SK-N-SH treated with all-trans-retinoic acid at 6 μM for 48 hours (cell line): ENCODE data around the gene RRBP1.

ENCODE experiments used
- ATAC-seq: fragments of 200-7000 bp; cut with Tn5 transposase; 3 replicates; pipeline ENCODE4 v1.9.1; 2020; ENCODE audit warnings: mild to moderate bottlenecking, moderate library complexity
- ARNTL ChIP-seq: fragments of 450-650 bp; formaldehyde crosslinking; IDR thresholded peaks from 2 replicates; pipeline ENCODE4 v1.5.0; 2020; ENCODE audit warnings: low read depth, mild to moderate bottlenecking, moderate library complexity, borderline replicate concordance
- BACH2 ChIP-seq: fragments of 250-450 bp; sonication (Bioruptor Pico); IDR thresholded peaks from 2 replicates; pipeline ENCODE4 v1.9.0; 2021; ENCODE audit warnings: mild to moderate bottlenecking, borderline replicate concordance
- CREB5 ChIP-seq: fragments of 250-450 bp; sonication (Bioruptor Pico); IDR thresholded peaks from 2 replicates; pipeline ENCODE4 v1.5.1; 2020; ENCODE audit warnings: low read depth, mild to moderate bottlenecking, moderate library complexity
- CSDC2 ChIP-seq: fragments of 250-450 bp; sonication (Bioruptor Pico); IDR thresholded peaks from 2 replicates; pipeline ENCODE4 v1.5.0; 2020; ENCODE audit warnings: mild to moderate bottlenecking, moderate library complexity
- ESRRG ChIP-seq: fragments of 250-450 bp; sonication (Bioruptor Pico); IDR thresholded peaks from 2 replicates; pipeline ENCODE4 v1.6.1; 2021; ENCODE audit warnings: mild to moderate bottlenecking
- GLIS3 ChIP-seq: fragments of 250-450 bp; sonication (Bioruptor Pico); IDR thresholded peaks from 2 replicates; pipeline ENCODE4 v1.5.0; 2020; ENCODE audit warnings: mild to moderate bottlenecking, moderate library complexity
- ISL1 ChIP-seq: fragments of 250-450 bp; sonication (Bioruptor Pico); IDR thresholded peaks from 2 replicates; pipeline ENCODE4 v2.1.2; 2022; ENCODE audit warnings: mild to moderate bottlenecking, moderate library complexity
- OSR1 ChIP-seq: fragments of 250-450 bp; sonication (Bioruptor Pico); IDR thresholded peaks from 2 replicates; pipeline ENCODE4 v1.8.0; 2022; ENCODE audit warnings: moderate library complexity, mild to moderate bottlenecking, inconsistent platforms
- PATZ1 ChIP-seq: fragments of 250-450 bp; sonication (Bioruptor Pico); IDR thresholded peaks from 2 replicates; pipeline ENCODE4 v1.8.0; 2020; ENCODE audit warnings: mild to moderate bottlenecking, moderate library complexity, borderline replicate concordance
- PPARA ChIP-seq: fragments of 250-450 bp; sonication (Bioruptor Pico); IDR thresholded peaks from 2 replicates; pipeline ENCODE4 v1.5.0; 2020; ENCODE audit warnings: mild to moderate bottlenecking, borderline replicate concordance
- RARB ChIP-seq: fragments of 250-450 bp; sonication (Bioruptor Pico); IDR thresholded peaks from 2 replicates; pipeline ENCODE4 v1.8.0; 2021; ENCODE audit warnings: mild to moderate bottlenecking, moderate library complexity
- SNAI2 ChIP-seq: fragments of 250-450 bp; sonication (Bioruptor Pico); IDR thresholded peaks from 2 replicates; pipeline ENCODE4 v1.5.0; 2020; ENCODE audit warnings: mild to moderate bottlenecking, moderate library complexity
- TCF4 ChIP-seq: fragments of 250-450 bp; sonication (Bioruptor Pico); IDR thresholded peaks from 2 replicates; pipeline ENCODE4 v1.8.0; 2021; ENCODE audit warnings: mild to moderate bottlenecking, moderate library complexity, borderline replicate concordance
- TOX ChIP-seq: fragments of 250-450 bp; sonication (Bioruptor Pico); IDR thresholded peaks from 2 replicates; pipeline ENCODE4 v1.8.0; 2021; ENCODE audit warnings: mild to moderate bottlenecking, moderate library complexity, borderline replicate concordance
- TSHZ2 ChIP-seq: fragments of 250-450 bp; sonication (Bioruptor Pico); IDR thresholded peaks from 2 replicates; pipeline ENCODE4 v1.5.0; 2020; ENCODE audit warnings: mild to moderate bottlenecking, moderate library complexity
- ZC3H10 ChIP-seq: fragments of 250-450 bp; sonication (Bioruptor Pico); IDR thresholded peaks from 2 replicates; pipeline ENCODE4 v1.5.1; 2021; ENCODE audit warnings: mild to moderate bottlenecking, moderate library complexity
- ZFP3 ChIP-seq: fragments of 250-450 bp; sonication (Bioruptor Pico); IDR thresholded peaks from 2 replicates; pipeline ENCODE4 v1.5.0; 2020; ENCODE audit warnings: mild to moderate bottlenecking, moderate library complexity
- ZFP30 ChIP-seq: fragments of 450-650 bp; formaldehyde crosslinking; IDR thresholded peaks from 2 replicates; pipeline ENCODE4 v1.5.0; 2022; ENCODE audit warnings: mild to moderate bottlenecking, moderate library complexity
- ZNF565 ChIP-seq: fragments of 450-650 bp; formaldehyde crosslinking; conservative IDR thresholded peaks from 2 replicates; pipeline ENCODE4 v1.5.0; 2020; ENCODE audit warnings: low read depth, mild to moderate bottlenecking, moderate library complexity
- ZNF8 ChIP-seq: fragments of 450-650 bp; formaldehyde crosslinking; IDR thresholded peaks from 2 replicates; pipeline ENCODE4 v1.5.0; 2020; ENCODE audit warnings: mild to moderate bottlenecking, moderate library complexity
- TF ChIP-seq, protein P1 (sequence below): fragments of 250-450 bp; sonication (Bioruptor Pico); IDR thresholded peaks from 2 replicates; pipeline ENCODE4 v1.8.0; 2021; ENCODE audit warnings: low read depth, mild to moderate bottlenecking, moderate library complexity, borderline replicate concordance
- TF ChIP-seq, protein P2 (sequence below): fragments of 250-450 bp; sonication (Bioruptor Pico); IDR thresholded peaks from 2 replicates; pipeline ENCODE4 v1.5.1; 2021; ENCODE audit warnings: mild to moderate bottlenecking, moderate library complexity

The RRBP1 gene

GRCh38 chr20:17595856-17596255, 86.2 kb downstream of the RRBP1 start:
- no peak for TF ChIP-seq RARB
- no peak for TF ChIP-seq ZC3H10 (CRISPR knock-in tag)
- no peak for TF ChIP-seq CREB5
- no peak for TF ChIP-seq TCF4 (CRISPR knock-in tag)
- TF ChIP-seq SNAI2 (CRISPR knock-in tag), result no peak
- ATAC-seq, result no peak

GRCh38 chr20:17594443-17594842, 87.6 kb downstream of the RRBP1 start:
- TF ChIP-seq OSR1 (CRISPR knock-in tag), result no peak
- no peak for TF ChIP-seq TSHZ2 (CRISPR knock-in tag)
- no peak for TF ChIP-seq SNAI2 (CRISPR knock-in tag)
- no peak for TF ChIP-seq ZFP3 (CRISPR knock-in tag)
- no peak for ATAC-seq

- TF ChIP-seq, protein P1, sequence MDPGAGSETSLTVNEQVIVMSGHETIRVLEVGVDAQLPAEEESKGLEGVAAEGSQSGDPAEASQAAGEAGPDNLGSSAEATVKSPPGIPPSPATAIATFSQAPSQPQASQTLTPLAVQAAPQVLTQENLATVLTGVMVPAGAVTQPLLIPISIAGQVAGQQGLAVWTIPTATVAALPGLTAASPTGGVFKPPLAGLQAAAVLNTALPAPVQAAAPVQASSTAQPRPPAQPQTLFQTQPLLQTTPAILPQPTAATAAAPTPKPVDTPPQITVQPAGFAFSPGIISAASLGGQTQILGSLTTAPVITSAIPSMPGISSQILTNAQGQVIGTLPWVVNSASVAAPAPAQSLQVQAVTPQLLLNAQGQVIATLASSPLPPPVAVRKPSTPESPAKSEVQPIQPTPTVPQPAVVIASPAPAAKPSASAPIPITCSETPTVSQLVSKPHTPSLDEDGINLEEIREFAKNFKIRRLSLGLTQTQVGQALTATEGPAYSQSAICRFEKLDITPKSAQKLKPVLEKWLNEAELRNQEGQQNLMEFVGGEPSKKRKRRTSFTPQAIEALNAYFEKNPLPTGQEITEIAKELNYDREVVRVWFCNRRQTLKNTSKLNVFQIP (CRISPR knock-in tag), result no peak
- TF ChIP-seq ESRRG (CRISPR knock-in tag), result no peak
- TF ChIP-seq TCF4 (CRISPR knock-in tag), result no peak
- TF ChIP-seq TOX, result no peak
- no peak for TF ChIP-seq ARNTL (CRISPR knock-in tag)
- TF ChIP-seq CSDC2, result no peak
- TF ChIP-seq PPARA (CRISPR knock-in tag), result no peak
- no peak for TF ChIP-seq ZFP3 (CRISPR knock-in tag)
- TF ChIP-seq PATZ1 (CRISPR knock-in tag), result no peak
- TF ChIP-seq ZNF565 (CRISPR knock-in tag), result no peak
- no peak for TF ChIP-seq ZNF8
- no peak for TF ChIP-seq ZFP30 (CRISPR knock-in tag)
- TF ChIP-seq OSR1 (CRISPR knock-in tag), result no peak
- TF ChIP-seq ISL1 (CRISPR knock-in tag), result no peak
- ATAC-seq, result no peak
Measured at GRCh38 chr20:17593902-17594301, 88.1 kb downstream of the RRBP1 start.

- TF ChIP-seq ARNTL (CRISPR knock-in tag), result no peak
- TF ChIP-seq BACH2, result no peak
- TF ChIP-seq, protein P2, sequence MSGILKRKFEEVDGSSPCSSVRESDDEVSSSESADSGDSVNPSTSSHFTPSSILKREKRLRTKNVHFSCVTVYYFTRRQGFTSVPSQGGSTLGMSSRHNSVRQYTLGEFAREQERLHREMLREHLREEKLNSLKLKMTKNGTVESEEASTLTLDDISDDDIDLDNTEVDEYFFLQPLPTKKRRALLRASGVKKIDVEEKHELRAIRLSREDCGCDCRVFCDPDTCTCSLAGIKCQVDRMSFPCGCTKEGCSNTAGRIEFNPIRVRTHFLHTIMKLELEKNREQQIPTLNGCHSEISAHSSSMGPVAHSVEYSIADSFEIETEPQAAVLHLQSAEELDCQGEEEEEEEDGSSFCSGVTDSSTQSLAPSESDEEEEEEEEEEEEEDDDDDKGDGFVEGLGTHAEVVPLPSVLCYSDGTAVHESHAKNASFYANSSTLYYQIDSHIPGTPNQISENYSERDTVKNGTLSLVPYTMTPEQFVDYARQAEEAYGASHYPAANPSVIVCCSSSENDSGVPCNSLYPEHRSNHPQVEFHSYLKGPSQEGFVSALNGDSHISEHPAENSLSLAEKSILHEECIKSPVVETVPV (CRISPR knock-in tag), result no peak
- TF ChIP-seq CREB5, result no peak
- TF ChIP-seq, protein P1 (CRISPR knock-in tag), result no peak
- no peak for TF ChIP-seq PPARA (CRISPR knock-in tag)
- no peak for TF ChIP-seq SNAI2 (CRISPR knock-in tag)
- no peak for TF ChIP-seq TOX
- TF ChIP-seq ZFP30 (CRISPR knock-in tag), result no peak
- TF ChIP-seq ISL1 (CRISPR knock-in tag), result no peak
- no peak for TF ChIP-seq GLIS3 (CRISPR knock-in tag)
- ATAC-seq, result peak; percentile 14; the same call in 1 of the 3 replicates
Measured at GRCh38 chr20:17590245-17590644, 91.8 kb downstream of the RRBP1 start.
